Ovary (tissue), 3 donors: ENCODE results near the gene CTNNAL1.

Source experiments
- CTCF ChIP-seq, 3 donors: fragments of 450-650 bp in 2 of 3; fragments of 200-600 bp in 1 of 3; IDR thresholded peaks; one replicate each; pipeline versions ENCODE4 v1.5.1 to v1.8.0; 2016 to 2022; ENCODE audit warnings: antibody characterized with exemption in 3 of 3, mild to moderate bottlenecking in 1 of 3
- POLR2A ChIP-seq: fragments of 450-650 bp; IDR thresholded peaks from one replicate; pipeline ENCODE4 v1.6.1; 2017; ENCODE audit warnings: antibody characterized with exemption, mild to moderate bottlenecking, moderate library complexity
- donor health status: DM: no; HTN: no; CAD: no.

DNA sequence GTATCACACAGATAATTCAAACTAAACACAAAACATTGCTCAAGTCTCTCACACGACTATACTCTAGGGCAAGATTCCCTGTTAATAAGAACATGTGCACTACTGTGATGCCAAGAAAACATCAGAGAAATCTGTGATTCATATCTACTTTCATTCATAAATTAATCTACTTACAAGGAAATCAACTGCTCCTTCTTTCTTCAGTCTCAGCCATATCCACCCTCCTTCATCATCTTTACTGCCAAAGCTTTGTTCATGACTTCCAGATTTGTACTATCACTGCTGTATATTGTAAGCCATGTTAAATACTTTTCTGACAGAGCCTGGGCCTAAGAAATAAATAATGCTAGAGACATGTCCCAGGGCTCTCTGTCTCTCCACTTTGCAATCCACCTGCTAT lies 35.1 kb downstream of the CTNNAL1 start:
- TF ChIP-seq CTCF (IDR thresholded peaks at IDR 0.05): no peak
- no peak for TF ChIP-seq POLR2A
